HEK293 (cell line): ENCODE measurements around the gene PDLIM7.

Source experiments
- KLF8 ChIP-seq: fragments of 450-650 bp; formaldehyde crosslinking; IDR thresholded peaks from 2 replicates; pipeline ENCODE4 v1.5.1; 2016; ENCODE audit warnings: missing biosample characterization, missing genetic modification characterization
- MZF1 ChIP-seq: fragments of 450-650 bp; formaldehyde crosslinking; IDR thresholded peaks from 2 replicates; pipeline ENCODE4 v1.5.1; 2017; ENCODE audit warnings: missing biosample characterization, missing genetic modification characterization, borderline replicate concordance
- PATZ1 ChIP-seq: fragments of 450-650 bp; formaldehyde crosslinking; IDR thresholded peaks from 2 replicates; pipeline ENCODE4 v1.5.1; 2016; ENCODE audit warnings: missing biosample characterization, missing genetic modification characterization
- PRDM2 ChIP-seq: fragments of 450-650 bp; formaldehyde crosslinking; IDR thresholded peaks from 2 replicates; pipeline ENCODE4 v1.5.1; 2016; ENCODE audit warnings: missing biosample characterization, missing genetic modification characterization, borderline replicate concordance
- PRDM6 ChIP-seq: fragments of 450-650 bp; formaldehyde crosslinking; IDR thresholded peaks from 2 replicates; pipeline ENCODE4 v1.5.1; 2017; ENCODE audit warnings: missing biosample characterization, missing genetic modification characterization
- SETDB1 ChIP-seq: IDR thresholded peaks from one replicate; pipeline ENCODE4 v1.6.1; 2017; ENCODE audit warnings: mild to moderate bottlenecking, low read length, moderate library complexity, mixed read lengths; ENCODE audit not compliant: insufficient read length
- SP3 ChIP-seq: fragments of 450-650 bp; formaldehyde crosslinking; IDR thresholded peaks from 2 replicates; pipeline ENCODE4 v1.5.1; 2016; ENCODE audit warnings: missing biosample characterization, missing genetic modification characterization
- TCF7L2 ChIP-seq: IDR thresholded peaks from 2 replicates; pipeline ENCODE4 v1.6.1; 2011; ENCODE audit warnings: low read depth, mild to moderate bottlenecking, inconsistent platforms, low read length, moderate library complexity, borderline replicate concordance
- ZBTB10 ChIP-seq: fragments of 450-650 bp; formaldehyde crosslinking; IDR thresholded peaks from 2 replicates; pipeline ENCODE4 v1.5.1; 2016; ENCODE audit warnings: missing biosample characterization, missing genetic modification characterization
- ZBTB8A ChIP-seq: fragments of 450-650 bp; formaldehyde crosslinking; IDR thresholded peaks from 2 replicates; pipeline ENCODE4 v1.5.1; 2016; ENCODE audit warnings: missing biosample characterization, missing genetic modification characterization
- ZFP3 ChIP-seq: fragments of 450-650 bp; formaldehyde crosslinking; IDR thresholded peaks from 2 replicates; pipeline ENCODE4 v1.5.1; 2016; ENCODE audit warnings: low read depth, missing biosample characterization, missing genetic modification characterization
- ZIC2 ChIP-seq: fragments of 450-650 bp; formaldehyde crosslinking; IDR thresholded peaks from 2 replicates; pipeline ENCODE4 v1.5.1; 2016; ENCODE audit warnings: missing biosample characterization, missing genetic modification characterization
- ZNF169 ChIP-seq: fragments of 450-650 bp; formaldehyde crosslinking; IDR thresholded peaks from 2 replicates; pipeline ENCODE4 v1.5.1; 2016; ENCODE audit warnings: missing biosample characterization, missing genetic modification characterization
- ZNF184 ChIP-seq: fragments of 450-650 bp; IDR thresholded peaks from 2 replicates; pipeline ENCODE4 v1.5.1; 2018; ENCODE audit warnings: missing biosample characterization, mild to moderate bottlenecking, missing genetic modification characterization
- ZNF302 ChIP-seq: fragments of 450-650 bp; formaldehyde crosslinking; IDR thresholded peaks from 2 replicates; pipeline ENCODE4 v1.5.1; 2016; ENCODE audit warnings: missing biosample characterization, missing genetic modification characterization, low read depth
- ZNF341 ChIP-seq: fragments of 450-650 bp; formaldehyde crosslinking; IDR thresholded peaks from 2 replicates; pipeline ENCODE4; 2016; ENCODE audit warnings: low read depth, missing biosample characterization, missing genetic modification characterization
- ZNF449 ChIP-seq: fragments of 450-650 bp; formaldehyde crosslinking; IDR thresholded peaks from 2 replicates; pipeline ENCODE4 v1.5.1; 2017; ENCODE audit warnings: missing biosample characterization, mild to moderate bottlenecking, missing genetic modification characterization, moderate library complexity
- ZNF529 ChIP-seq: fragments of 450-650 bp; formaldehyde crosslinking; IDR thresholded peaks from 2 replicates; pipeline ENCODE4 v1.5.1; 2017; ENCODE audit warnings: missing genetic modification characterization, missing biosample characterization; ENCODE audit not compliant: insufficient replicate concordance
- ZNF548 ChIP-seq: fragments of 450-650 bp; formaldehyde crosslinking; IDR thresholded peaks from 2 replicates; pipeline ENCODE4 v1.5.1; 2016; ENCODE audit warnings: missing biosample characterization, missing genetic modification characterization
- ZNF561 ChIP-seq: fragments of 450-650 bp; IDR thresholded peaks from 2 replicates; pipeline ENCODE4 v1.5.1; 2018; ENCODE audit warnings: missing biosample characterization, missing genetic modification characterization, borderline replicate concordance
- ZNF571 ChIP-seq: fragments of 450-650 bp; formaldehyde crosslinking; IDR thresholded peaks from 2 replicates; pipeline ENCODE4 v1.5.0; 2017; ENCODE audit warnings: missing biosample characterization, missing genetic modification characterization
- ZNF596 ChIP-seq: fragments of 450-650 bp; IDR thresholded peaks from 2 replicates; pipeline ENCODE4 v1.5.0; 2018; ENCODE audit warnings: missing biosample characterization, mild to moderate bottlenecking, missing genetic modification characterization, moderate library complexity
- ZNF639 ChIP-seq: fragments of 450-650 bp; formaldehyde crosslinking; IDR thresholded peaks from 2 replicates; pipeline ENCODE4 v1.5.1; 2016; ENCODE audit warnings: missing biosample characterization, missing genetic modification characterization
- ZNF776 ChIP-seq: fragments of 450-650 bp; formaldehyde crosslinking; IDR thresholded peaks from 2 replicates; pipeline ENCODE4 v1.5.0; 2017; ENCODE audit warnings: missing biosample characterization, missing genetic modification characterization, borderline replicate concordance
- ZNF777 ChIP-seq: fragments of 450-650 bp; formaldehyde crosslinking; IDR thresholded peaks from 2 replicates; pipeline ENCODE4 v1.5.1; 2017; ENCODE audit warnings: missing biosample characterization, missing genetic modification characterization, borderline replicate concordance

PDLIM7 gene

GRCh38 chr5:177447066-177447610, 50.3 kb downstream of the PDLIM7 start (continued):
- no peak for TF ChIP-seq PRDM2
- no peak for TF ChIP-seq KLF8 (tag by site-specific recombination)
- no peak for TF ChIP-seq PRDM6
- TF ChIP-seq SETDB1 = no peak
- TF ChIP-seq ZNF302 (tag by site-specific recombination) = no peak
- no peak for TF ChIP-seq ZFP3
- no peak for TF ChIP-seq ZNF169 (tag by site-specific recombination)
- TF ChIP-seq ZNF548 = no peak
- 0 out of 2 replicates have a peak, but pooled peaks have one; percentile 3 for TF ChIP-seq ZNF596 (tag by site-specific recombination)
- no peak for TF ChIP-seq ZNF571 (tag by site-specific recombination)
- TF ChIP-seq ZBTB8A = no peak
- TF ChIP-seq ZNF639 (tag by site-specific recombination) = no peak
- 0 out of 2 replicates have a peak, but pooled peaks have one; percentile 6 for TF ChIP-seq ZNF561
- no peak for TF ChIP-seq ZNF529 (tag by site-specific recombination)
- peak; percentile 27; the same call in 1 of the 2 replicates for TF ChIP-seq ZNF341 (tag by site-specific recombination)
- no peak for TF ChIP-seq ZNF449 (tag by site-specific recombination)
- TF ChIP-seq ZBTB10 (tag by site-specific recombination) = peak; percentile 55
- TF ChIP-seq SP3 = no peak
- no peak for TF ChIP-seq ZNF776 (tag by site-specific recombination)
- no peak for TF ChIP-seq TCF7L2
- TF ChIP-seq PATZ1 (tag by site-specific recombination) = peak; percentile 87
- no peak for TF ChIP-seq MZF1 (tag by site-specific recombination)
- TF ChIP-seq ZNF777 = peak; percentile 41; the same call in 1 of the 2 replicates
- no peak for TF ChIP-seq ZNF184 (tag by site-specific recombination)
- TF ChIP-seq ZIC2 = no peak
